Stimulated activated CD8-positive, alpha-beta memory T cell treated with anti-CD3 and anti-CD28 coated beads, Interleukin-4, amount 100 ng/mL, for 4 hours (primary cell): ENCODE data around the gene RBMS3.

Experiments
- DNase-seq, 2 donors: peaks; one replicate each; pipeline ENCODE4 v3.0.0-alpha.2; 2020; ENCODE audit warnings: low read depth in 2 of 2, low spot score in 1 of 2

The RBMS3 gene

GRCh38 chr3:29864809-29865208 lies 583.9 kb downstream of the RBMS3 start:
- no peak for DNase-seq

- DNase-seq = no peak
These were observed 587.8 kb downstream of the RBMS3 start for GRCh38 chr3:29868543-29869101.

GRCh38 chr3:29870136-29870535 lies 589.3 kb downstream of the RBMS3 start:
- no peak for DNase-seq

- DNase-seq = no peak
These were observed 590.2 kb downstream of the RBMS3 start for GRCh38 chr3:29871087-29871486.

- DNase-seq = no peak
These were observed 599.9 kb downstream of the RBMS3 start for GRCh38 chr3:29880809-29881208.

- no peak for DNase-seq
These were observed 606.6 kb downstream of the RBMS3 start for GRCh38 chr3:29887451-29887850.

GRCh38 chr3:29889215-29889614 lies 608.3 kb downstream of the RBMS3 start:
- DNase-seq = no peak

- no peak for DNase-seq
These were observed 609.9 kb downstream of the RBMS3 start for GRCh38 chr3:29890801-29891200.

- no peak for DNase-seq
These were observed 612.2 kb downstream of the RBMS3 start for GRCh38 chr3:29892976-29893554.

- DNase-seq = no peak
These were observed 616.0 kb downstream of the RBMS3 start for GRCh38 chr3:29896856-29897255.

- no peak for DNase-seq
These were observed 617.5 kb downstream of the RBMS3 start for GRCh38 chr3:29898171-29898965.

GRCh38 chr3:29899021-29899420 lies 618.1 kb downstream of the RBMS3 start:
- no peak for DNase-seq

- DNase-seq = no peak
These were observed 620.2 kb downstream of the RBMS3 start for GRCh38 chr3:29901097-29901496.

- DNase-seq = no peak
These were observed 622.7 kb downstream of the RBMS3 start for GRCh38 chr3:29903600-29903999.

GRCh38 chr3:29906906-29907305 lies 626.0 kb downstream of the RBMS3 start:
- DNase-seq = no peak

- DNase-seq = no peak
These were observed 631.9 kb downstream of the RBMS3 start for GRCh38 chr3:29912600-29913288.

GRCh38 chr3:29914861-29915524 lies 634.1 kb downstream of the RBMS3 start:
- no peak for DNase-seq

GRCh38 chr3:29919571-29919970 lies 638.7 kb downstream of the RBMS3 start:
- DNase-seq = no peak

- no peak for DNase-seq
These were observed 642.3 kb downstream of the RBMS3 start for GRCh38 chr3:29922992-29923746.

GRCh38 chr3:29924783-29925561 lies 644.1 kb downstream of the RBMS3 start:
- no peak for DNase-seq
